H1 (cell line): Measurements from ENCODE around the gene UNC79. TPM values are rescaled to one million over a fixed set of nuclear protein-coding genes. Genes with fewer than 3 reads are reported as not detected.

ENCODE experiments used
- CTCF ChIA-PET: fragments of 300-600 bp; sonication (Branson Sonifier 250); formaldehyde crosslinking; loops from one replicate; lab custom pipeline; 2021; ENCODE audit not compliant: partially characterized antibody; lab: Charles Lee
- POLR2A ChIA-PET: fragments of 300-600 bp; sonication (Branson Sonifier 250); formaldehyde crosslinking; loops from one replicate; lab custom pipeline; 2021; ENCODE audit warnings: inconsistent platforms; ENCODE audit not compliant: partially characterized antibody; lab: Charles Lee
- DNase-seq, 2 experiments: peaks; one replicate each; pipeline versions ENCODE4 v3.0.0 to v3.0.0-alpha.2; 2010 to 2022; ENCODE audit warnings: low spot score in 2 of 2, low read depth in 1 of 2, mixed read lengths in 1 of 2
- FAIRE-seq: peaks from 2 replicates; lab custom pipeline; 2011; peaks lifted over from hg19 to GRCh38; lab: Jason Lieb, UNC
- H2AFZ ChIP-seq: 2 replicates; pipeline ENCODE4 v1.8.1; 2012; ENCODE audit warnings: low read length, inconsistent platforms
- H2AK5ac ChIP-seq: 2 replicates; pipeline ENCODE4 v1.6.1; 2013; ENCODE audit warnings: low read depth, low read length
- H2BK120ac ChIP-seq: replicated peaks from 2 replicates; pipeline ENCODE3; 2013; ENCODE audit warnings: low read depth, low read length, inconsistent platforms
- H2BK12ac ChIP-seq: 2 replicates; pipeline ENCODE4 v1.6.1; 2013; ENCODE audit warnings: low read depth, low read length
- H2BK15ac ChIP-seq: 2 replicates; pipeline ENCODE4 v1.6.1; 2013; ENCODE audit warnings: low read length
- H2BK20ac ChIP-seq: 2 replicates; pipeline ENCODE4 v1.6.1; 2013; ENCODE audit warnings: low read length
- H2BK5ac ChIP-seq: 2 replicates; pipeline ENCODE4 v1.6.1; 2013; ENCODE audit warnings: low read depth, low read length
- H3K14ac ChIP-seq: 2 replicates; pipeline ENCODE4 v1.6.1; 2013; ENCODE audit warnings: inconsistent platforms; ENCODE audit not compliant: insufficient read length
- H3K18ac ChIP-seq: 2 replicates; pipeline ENCODE4 v1.6.1; 2013; ENCODE audit warnings: low read length; ENCODE audit errors: extremely low read depth
- H3K23ac ChIP-seq: 2 replicates; pipeline ENCODE4 v1.6.1; 2013; ENCODE audit warnings: inconsistent platforms; ENCODE audit not compliant: insufficient read length
- H3K23me2 ChIP-seq: 2 replicates; pipeline ENCODE4 v1.6.1; 2013; ENCODE audit warnings: low read depth, low read length
- H3K27ac ChIP-seq: 2 replicates; pipeline ENCODE4 v1.6.1; 2011; ENCODE audit warnings: low read depth, low read length, inconsistent platforms
- H3K27me3 ChIP-seq, 4 experiments: replicated peaks in 1 of 4; 1 replicate in 1 of 4; 2 replicates in 3 of 4; pipeline versions ENCODE4 v1.6.1 to v1.8.1; 2011 to 2013; ENCODE audit warnings: low read length in 3 of 4, mild to moderate bottlenecking in 3 of 4, inconsistent platforms in 2 of 4, mixed read lengths in 2 of 4, moderate library complexity in 1 of 4; ENCODE audit not compliant: control insufficient read depth in 3 of 4, insufficient read depth in 3 of 4; ENCODE audit errors: extremely low read depth in 1 of 4
- H3K36me3 ChIP-seq, 4 experiments: 2 replicates each; pipeline versions ENCODE4 v1.6.1 to v1.8.1; 2011 to 2013; ENCODE audit warnings: mild to moderate bottlenecking in 4 of 4, low read length in 3 of 4, moderate library complexity in 2 of 4, control low read depth in 1 of 4, inconsistent platforms in 1 of 4; ENCODE audit not compliant: insufficient read depth in 4 of 4, control insufficient read depth in 2 of 4
- H3K4ac ChIP-seq: replicated peaks from 2 replicates; pipeline ENCODE3; 2013; ENCODE audit warnings: low read length, low read depth, mixed read lengths, inconsistent platforms; ENCODE audit not compliant: insufficient read length
- H3K4me1 ChIP-seq, 4 experiments: replicated peaks in 1 of 4; 1 replicate in 1 of 4; 2 replicates in 3 of 4; pipeline versions ENCODE4 v1.6.1 to v1.8.1; 2011 to 2013; ENCODE audit warnings: low read length in 3 of 4, inconsistent platforms in 2 of 4, mixed read lengths in 1 of 4; ENCODE audit not compliant: insufficient read depth in 4 of 4, control insufficient read depth in 3 of 4
- H3K4me2 ChIP-seq, 2 experiments: 2 replicates each; pipeline versions ENCODE4 v1.6.1 to v1.8.1; 2011 to 2013; ENCODE audit warnings: low read depth in 2 of 2, low read length in 2 of 2, control low read depth in 1 of 2, inconsistent platforms in 1 of 2, mild to moderate bottlenecking in 1 of 2; ENCODE audit not compliant: insufficient read depth in 1 of 2
- H3K4me3 ChIP-seq, 4 experiments: fragments of 200-600, 300-600 bp in 1 of 4; sonication (generic), shearing (Covaris generic), sonication (Bioruptor Twin) in 1 of 4; 2 replicates each; pipeline versions ENCODE4 v1.5.1 to v1.8.1; 2011 to 2016; ENCODE audit warnings: low read length in 4 of 4, low read depth in 3 of 4, control low read depth in 2 of 4, inconsistent platforms in 2 of 4, mild to moderate bottlenecking in 2 of 4, mixed read lengths in 1 of 4, moderate library complexity in 1 of 4; ENCODE audit not compliant: insufficient read depth in 2 of 4; ENCODE audit errors: extremely low read depth in 1 of 4
- H3K56ac ChIP-seq: replicated peaks from 2 replicates; pipeline ENCODE3; 2013; ENCODE audit warnings: low read depth, mild to moderate bottlenecking, mixed read lengths, low read length, inconsistent platforms; ENCODE audit not compliant: insufficient read length
- H3K79me1 ChIP-seq: 2 replicates; pipeline ENCODE4 v1.6.1; 2013; ENCODE audit warnings: low read depth, low read length, control low read depth
- H3K79me2 ChIP-seq, 2 experiments: 2 replicates each; pipeline versions ENCODE4 v1.6.1 to v1.8.1; 2012 to 2013; ENCODE audit warnings: low read length in 2 of 2, mild to moderate bottlenecking in 2 of 2, inconsistent platforms in 1 of 2; ENCODE audit not compliant: insufficient read depth in 2 of 2, control insufficient read depth in 1 of 2
- H3K9ac ChIP-seq, 4 experiments: replicated peaks in 1 of 4; 1 replicate in 1 of 4; 2 replicates in 3 of 4; pipeline versions ENCODE4 v1.6.1 to v1.8.1; 2011 to 2013; ENCODE audit warnings: low read depth in 3 of 4, low read length in 3 of 4, control low read depth in 2 of 4, mild to moderate bottlenecking in 2 of 4, moderate library complexity in 2 of 4, inconsistent platforms in 1 of 4; ENCODE audit errors: extremely low read depth in 1 of 4
- H3K9me3 ChIP-seq, 2 experiments: 2 replicates each; pipeline versions ENCODE4 v1.6.1 to v1.8.1; 2012 to 2013; ENCODE audit warnings: mild to moderate bottlenecking in 2 of 2, moderate library complexity in 2 of 2, control low read depth in 1 of 2, inconsistent platforms in 1 of 2, low read depth in 1 of 2, low read length in 1 of 2, mixed read lengths in 1 of 2; ENCODE audit not compliant: insufficient read depth in 2 of 2
- H4K20me1 ChIP-seq, 2 experiments: replicated peaks in 1 of 2; 2 replicates each; pipeline versions ENCODE3 to v1.8.1; 2011 to 2013; ENCODE audit warnings: inconsistent platforms in 2 of 2, low read length in 2 of 2, mild to moderate bottlenecking in 1 of 2; ENCODE audit not compliant: insufficient read depth in 2 of 2, control insufficient read depth in 1 of 2
- H4K5ac ChIP-seq: 2 replicates; pipeline ENCODE4 v1.6.1; 2013; ENCODE audit warnings: low read length, low read depth, mixed read lengths, inconsistent platforms; ENCODE audit not compliant: insufficient read length
- H4K8ac ChIP-seq: 2 replicates; pipeline ENCODE4 v1.8.0; 2013; ENCODE audit warnings: mild to moderate bottlenecking, moderate library complexity, low read length, inconsistent platforms; ENCODE audit not compliant: insufficient read depth; ENCODE audit errors: extremely low read depth
- H4K91ac ChIP-seq: replicated peaks from 2 replicates; pipeline ENCODE3; 2013; ENCODE audit warnings: low read length, mixed read lengths, inconsistent platforms; ENCODE audit not compliant: insufficient read length
- ATF2 ChIP-seq: IDR thresholded peaks from 2 replicates; pipeline ENCODE4 v1.6.1; 2012; ENCODE audit warnings: low read length, inconsistent platforms
- EGR1 ChIP-seq: IDR thresholded peaks from 2 replicates; pipeline ENCODE4 v1.6.1; 2011; ENCODE audit warnings: low read depth, low read length, borderline replicate concordance
- POLR2AphosphoS5 ChIP-seq: IDR thresholded peaks from 2 replicates; pipeline ENCODE4 v1.6.1; 2011; ENCODE audit warnings: low read depth, low read length
- SP1 ChIP-seq: IDR thresholded peaks from 2 replicates; pipeline ENCODE4 v1.6.1; 2011; ENCODE audit warnings: low read depth, low read length
- TCF12 ChIP-seq: IDR thresholded peaks from 2 replicates; pipeline ENCODE4 v1.6.1; 2011; ENCODE audit warnings: low read depth, mild to moderate bottlenecking, low read length
- polyA plus RNA-seq, 7 experiments: library from polyadenylated mRNA; depleted of rRNA in 3 of 7; stranded (reverse) in 5 of 7; unstranded in 2 of 7; fragments of >200 nt in 5 of 7; fragments of 200-250 nt in 2 of 7; gene quantifications; 1 replicate in 5 of 7; 2 replicates in 1 of 7; 4 replicates in 1 of 7; pipeline versions ENCODE4 v1.2.1 to v1.2.3, GENCODE V29; 2011 to 2013; ENCODE audit warnings: missing spikeins in 2 of 7, mixed read lengths in 2 of 7
- total RNA-seq: library from RNA; stranded (reverse); fragmentation: NEBNext Ultra II Directional; extraction: Animal tissue kit (Norgen Biotek cat#: 25700); gene quantifications from 2 replicates; pipeline ENCODE4 v1.2.1, GENCODE V29; 2021

The UNC79 gene
- total and polyA plus RNA-seq, 2 of the 8 experiments (the other 6 are each of a cell fraction or from before 2014, with no cell fraction given), result 1.8 to 2.3 TPM

GRCh38 chr14:93398491-93398890 is 32.2 kb upstream of the UNC79 start:
- Histone ChIP-seq H3K27ac (no peak overlapping the region), H2BK20ac (no peak overlapping the region), H2BK5ac (no peak overlapping the region), H4K91ac (no peak overlapping the region), H3K18ac (no peak overlapping the region), H3K4me3 (no peak overlapping the region)
- no peak for FAIRE-seq
- no peak for DNase-seq
- POLR2A ChIA-PET, result no interaction called here
- TF ChIP-seq ATF2, result no peak
- no peak for TF ChIP-seq TCF12
- no peak for TF ChIP-seq SP1
- TF ChIP-seq POLR2AphosphoS5, result no peak
- TF ChIP-seq EGR1, result no peak
- TF ChIP-seq, all 59 proteins: peak for 0
- no peaks in the 10 kb centered on the region for H3K79me2 ChIP-seq
- no peaks in the 10 kb centered on the region for H3K36me3 ChIP-seq
- H4K5ac ChIP-seq, result no peak overlapping the region
- no peak overlapping the region for H3K56ac ChIP-seq
- H4K8ac ChIP-seq, result no peak overlapping the region
- H3K23ac ChIP-seq, result no peak overlapping the region
- H3K23me2 ChIP-seq, result no peaks in the 10 kb centered on the region
- H2BK120ac ChIP-seq, result no peak overlapping the region
- H3K4me1 ChIP-seq, result peaks cover 0 to 5% (median 2%) of the 10 kb centered on the region in 4 experiments; a peak in 3 of 7 replicates
- no peak overlapping the region for H3K9ac ChIP-seq
- no peak overlapping the region for H3K14ac ChIP-seq
- H2AFZ ChIP-seq, result no peak overlapping the region
- H2BK15ac ChIP-seq, result no peak overlapping the region
- peaks cover 0 to 4% of the 10 kb centered on the region in 2 experiments; a peak in 1 of 4 replicates for H3K9me3 ChIP-seq
- CTCF ChIA-PET, result interaction anchor here (0.6 kb wide), 1 partner anchor 268 kb away, joined by 3 read pairs; no protein-coding TSS in a partner anchor
- no peak overlapping the region for H3K4me2 ChIP-seq
- no peak overlapping the region for H3K4ac ChIP-seq
- no peak overlapping the region for H2AK5ac ChIP-seq
- no peaks in the 10 kb centered on the region for H3K79me1 ChIP-seq
- H2BK12ac ChIP-seq, result no peak overlapping the region
- H4K20me1 ChIP-seq, result no peaks in the 10 kb centered on the region
- H3K27me3 ChIP-seq, result no peaks in the 10 kb centered on the region
